ENCODE results near the gene MAPK10.

MAPK10 gene

DNA sequence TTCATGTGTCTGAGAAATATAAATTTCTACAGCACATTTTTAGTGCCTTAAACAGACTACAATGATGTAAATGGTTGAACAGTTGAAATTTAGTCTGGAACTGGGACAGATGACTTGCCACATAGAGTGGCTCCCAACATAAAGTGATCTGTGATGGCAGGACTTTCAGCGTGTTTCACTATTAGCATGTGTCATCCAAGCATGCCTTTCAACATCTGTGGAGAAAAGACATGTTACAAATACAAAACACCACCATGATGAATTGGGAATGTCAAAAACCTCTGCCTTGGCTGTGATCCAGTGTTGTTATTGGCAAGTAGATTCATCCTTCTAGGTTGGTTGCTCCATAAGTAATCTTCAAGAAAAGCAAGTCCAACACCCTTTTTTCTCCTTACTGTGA lies 348.7 kb downstream of the MAPK10 start:
- Histone ChIP-seq H4K20me1 (ENCODE audit: insufficient read depth, low read length) (no peaks in the 10 kb centered on the region), H3K9me3 (ENCODE audit: insufficient read depth, low read length) (no peaks in the 10 kb centered on the region), H2AFZ (ENCODE audit: low read depth, low read length) (no peak overlapping the region), H3K27ac (ENCODE audit: low read length) (no peak overlapping the region), H3K4me2 (ENCODE audit: low read length) (no peak overlapping the region), H3K4me3 (ENCODE audit: low read length) (no peak overlapping the region), H3K27me3 (ENCODE audit: low read depth, low read length) (no peaks in the 10 kb centered on the region), H3K79me2 (ENCODE audit: low read length) (no peaks in the 10 kb centered on the region), H3K4me1 (ENCODE audit: low read length) (peaks cover 16% of the 10 kb centered on the region), H3K36me3 (replicated peaks; ENCODE audit: low read depth, low read length) (no peaks in the 10 kb centered on the region), H3K9ac (ENCODE audit: low read length) (no peak overlapping the region)
- TF ChIP-seq CTCF (IDR thresholded peaks at IDR 0.05; ENCODE audit: low read depth, low read length) = no peak
- no peak for TF ChIP-seq EZH2phosphoT487 (IDR thresholded peaks at IDR 0.05; ENCODE audit: low read depth)

DNA sequence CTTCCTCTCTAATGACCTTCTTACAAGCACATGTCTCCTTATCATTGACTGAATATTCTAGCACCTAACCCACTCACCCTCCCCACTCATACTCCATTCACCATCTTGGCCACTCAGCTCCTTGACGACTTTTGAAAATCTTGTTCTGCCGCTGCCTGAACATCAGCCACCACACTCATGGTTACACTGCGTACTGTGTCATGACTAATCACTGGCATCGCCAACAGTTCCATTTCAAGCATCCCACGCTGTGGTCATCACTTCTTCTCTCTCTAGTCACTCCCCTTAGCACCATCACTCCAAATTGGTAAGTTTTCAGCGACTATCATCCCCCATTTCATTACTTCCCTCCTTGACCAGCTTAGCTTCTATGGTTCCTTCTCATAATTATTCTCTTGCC lies 352.8 kb downstream of the MAPK10 start:
- Histone ChIP-seq H2AFZ (ENCODE audit: low read depth, low read length) (no peak overlapping the region), H3K79me2 (ENCODE audit: low read length) (no peaks in the 10 kb centered on the region), H3K9me3 (ENCODE audit: insufficient read depth, low read length) (no peaks in the 10 kb centered on the region), H3K36me3 (replicated peaks; ENCODE audit: low read depth, low read length) (peaks cover 4% of the 10 kb centered on the region), H4K20me1 (ENCODE audit: insufficient read depth, low read length) (no peaks in the 10 kb centered on the region), H3K9ac (ENCODE audit: low read length) (no peak overlapping the region), H3K4me2 (ENCODE audit: low read length) (no peak overlapping the region), H3K27ac (ENCODE audit: low read length) (no peak overlapping the region), H3K4me1 (ENCODE audit: low read length) (no peaks in the 10 kb centered on the region), H3K27me3 (ENCODE audit: low read depth, low read length) (no peaks in the 10 kb centered on the region), H3K4me3 (ENCODE audit: low read length) (no peak overlapping the region)
- TF ChIP-seq EZH2phosphoT487 (IDR thresholded peaks at IDR 0.05; ENCODE audit: low read depth) (no peak), CTCF (IDR thresholded peaks at IDR 0.05; ENCODE audit: low read depth, low read length) (no peak)

- no peaks in the 10 kb centered on the region for H4K20me1 ChIP-seq (ENCODE audit: insufficient read depth, low read length)
- H3K79me2 ChIP-seq (ENCODE audit: low read length) = no peaks in the 10 kb centered on the region
- H3K9ac ChIP-seq (ENCODE audit: low read length) = no peak overlapping the region
- H3K36me3 ChIP-seq (replicated peaks; ENCODE audit: low read depth, low read length) = peaks cover 4% of the 10 kb centered on the region
- no peak overlapping the region for H3K4me2 ChIP-seq (ENCODE audit: low read length)
- H3K4me1 ChIP-seq (ENCODE audit: low read length) = no peaks in the 10 kb centered on the region
- H3K4me3 ChIP-seq (ENCODE audit: low read length) = no peak overlapping the region
- H2AFZ ChIP-seq (ENCODE audit: low read depth, low read length) = no peak overlapping the region
- H3K27me3 ChIP-seq (ENCODE audit: low read depth, low read length) = no peaks in the 10 kb centered on the region
- H3K27ac ChIP-seq (ENCODE audit: low read length) = no peak overlapping the region
- no peak for TF ChIP-seq EZH2phosphoT487 (IDR thresholded peaks at IDR 0.05; ENCODE audit: low read depth)
- no peak for TF ChIP-seq CTCF (IDR thresholded peaks at IDR 0.05; ENCODE audit: low read depth, low read length)
- no peaks in the 10 kb centered on the region for H3K9me3 ChIP-seq (ENCODE audit: insufficient read depth, low read length)
Observed at GRCh38 chr4:86006057-86006456, 353.8 kb downstream of the MAPK10 start.

GRCh38 chr4:86004030-86004429 lies 355.8 kb downstream of the MAPK10 start:
- no peak for TF ChIP-seq CTCF (IDR thresholded peaks at IDR 0.05; ENCODE audit: low read depth, low read length)
- TF ChIP-seq EZH2phosphoT487 (IDR thresholded peaks at IDR 0.05; ENCODE audit: low read depth) = no peak

More at GRCh38 chr4:86004030-86004429, 355.8 kb downstream of the MAPK10 start:
- H3K4me1 ChIP-seq (ENCODE audit: low read length) = no peaks in the 10 kb centered on the region
- H3K27me3 ChIP-seq (ENCODE audit: low read depth, low read length) = no peaks in the 10 kb centered on the region
- no peak overlapping the region for H3K4me2 ChIP-seq (ENCODE audit: low read length)
- H3K9ac ChIP-seq (ENCODE audit: low read length) = no peak overlapping the region
- H3K4me3 ChIP-seq (ENCODE audit: low read length) = no peak overlapping the region
- no peaks in the 10 kb centered on the region for H3K9me3 ChIP-seq (ENCODE audit: insufficient read depth, low read length)
- no peaks in the 10 kb centered on the region for H4K20me1 ChIP-seq (ENCODE audit: insufficient read depth, low read length)
- H3K79me2 ChIP-seq (ENCODE audit: low read length) = no peaks in the 10 kb centered on the region
- no peak overlapping the region for H3K27ac ChIP-seq (ENCODE audit: low read length)
- H3K36me3 ChIP-seq (replicated peaks; ENCODE audit: low read depth, low read length) = peaks cover 7% of the 10 kb centered on the region
- H2AFZ ChIP-seq (ENCODE audit: low read depth, low read length) = no peak overlapping the region
